HG02870 (cell line): Measurements from ENCODE around the gene PPCDC.

Experiments
- ATAC-seq: cut with Tn5 transposase; IDR thresholded peaks from one replicate; pipeline ENCODE4 v1.9.1; 2021; ENCODE audit warnings: mild to moderate bottlenecking, moderate library complexity; ENCODE audit not compliant: unreplicated experiment

PPCDC gene

GRCh38 chr15:75043509-75044257 lies 20.3 kb downstream of the PPCDC start:
- peak; percentile 20 for ATAC-seq

- no peak for ATAC-seq
Measured at GRCh38 chr15:75044258-75044878, 21.0 kb downstream of the PPCDC start.

- ATAC-seq, result no peak
Measured at GRCh38 chr15:75045332-75046015, 22.1 kb downstream of the PPCDC start.

GRCh38 chr15:75048394-75048793 lies 25.0 kb downstream of the PPCDC start:
- no peak for ATAC-seq

- no peak for ATAC-seq
Measured at GRCh38 chr15:75049392-75049791, 26.0 kb downstream of the PPCDC start.

- ATAC-seq, result no peak
Measured at GRCh38 chr15:75050283-75050682, 26.9 kb downstream of the PPCDC start.

GRCh38 chr15:75051191-75051608 lies 27.8 kb downstream of the PPCDC start:
- no peak for ATAC-seq

- ATAC-seq, result no peak
Measured at GRCh38 chr15:75051711-75052110, 28.3 kb downstream of the PPCDC start.

- no peak for ATAC-seq
Measured at GRCh38 chr15:75052972-75053747, 29.8 kb downstream of the PPCDC start.

GRCh38 chr15:75053748-75054125 lies 30.3 kb downstream of the PPCDC start:
- no peak for ATAC-seq

- no peak for ATAC-seq
Measured at GRCh38 chr15:75054172-75054897, 30.9 kb downstream of the PPCDC start.

- no peak for ATAC-seq
Measured at GRCh38 chr15:75056036-75056435, 32.6 kb downstream of the PPCDC start.

- no peak for ATAC-seq
Measured at GRCh38 chr15:75058127-75058905, 34.9 kb downstream of the PPCDC start.

GRCh38 chr15:75059607-75060006 lies 36.2 kb downstream of the PPCDC start:
- no peak for ATAC-seq

GRCh38 chr15:75061272-75061671 lies 37.9 kb downstream of the PPCDC start:
- peak; percentile 59 for ATAC-seq

GRCh38 chr15:75062706-75063105 lies 39.3 kb downstream of the PPCDC start:
- ATAC-seq, result no peak

- ATAC-seq, result no peak
Measured at GRCh38 chr15:75063338-75063737, 39.9 kb downstream of the PPCDC start.

- no peak for ATAC-seq
Measured at GRCh38 chr15:75063889-75064288, 40.5 kb downstream of the PPCDC start.

- no peak for ATAC-seq
Measured at GRCh38 chr15:75064846-75065245, 41.5 kb downstream of the PPCDC start.

GRCh38 chr15:75065467-75065850 lies 42.1 kb downstream of the PPCDC start:
- ATAC-seq, result no peak
